ENCODE results near the gene RIPK3.
A peak's percentile ranks its signal among the peaks of the same experiment; 100 is the strongest.

RIPK3 gene

GRCh38 chr14:24300326-24300980 lies 39.3 kb downstream of the RIPK3 start:
- no peak for DNase-seq
- peaks cover 35 to 57% of the 10 kb centered on the region in 2 donors for H3K36me3 Mint-ChIP-seq

DNA sequence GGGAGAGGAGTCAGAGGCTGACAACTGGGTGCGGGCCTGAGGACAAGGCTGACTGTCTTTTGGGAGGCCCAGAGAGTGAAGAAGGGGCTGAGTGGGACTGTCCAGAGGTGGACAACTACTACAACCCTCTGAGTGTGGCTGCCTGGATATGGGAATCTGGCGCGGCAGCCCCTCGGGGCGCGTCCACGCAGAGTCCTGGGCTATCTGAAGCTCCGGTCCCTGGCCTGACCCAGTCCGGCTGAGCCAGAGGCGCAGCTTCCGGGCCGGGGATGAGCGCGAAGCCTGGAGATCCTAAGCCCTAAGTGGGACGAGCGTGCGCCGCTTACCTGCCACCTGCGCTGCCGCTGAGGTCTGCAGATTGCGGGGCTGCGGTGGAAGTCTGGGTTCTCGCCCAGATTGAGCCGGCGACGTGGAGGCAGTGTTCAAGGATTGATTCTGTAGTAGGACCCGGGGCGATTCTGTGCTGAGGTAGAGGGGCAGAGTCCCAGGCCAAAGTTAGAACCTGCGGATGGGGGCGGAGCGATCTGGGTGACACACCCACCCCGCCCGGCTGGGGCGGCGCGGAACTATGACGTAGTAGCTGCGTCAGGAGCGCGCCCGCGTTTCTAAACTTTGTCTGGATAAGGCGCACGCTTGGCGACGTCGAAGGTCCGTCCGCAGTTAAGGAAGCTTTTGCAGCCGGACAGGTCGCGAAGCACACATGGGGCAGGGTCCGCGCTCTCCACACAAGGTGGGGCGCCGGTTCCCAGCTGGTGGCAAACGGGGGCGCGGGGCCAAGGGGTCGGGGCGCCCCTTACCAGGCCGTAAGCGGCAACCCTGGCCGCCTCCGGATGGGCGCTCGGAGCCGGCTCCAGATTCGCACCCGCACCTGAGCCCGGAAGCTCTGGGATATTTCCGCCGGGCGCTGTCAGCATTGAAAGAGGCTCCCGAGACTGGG lies 40.3 kb downstream of the RIPK3 start, which contains the start of the genes DHRS1 and NOP9:
Gene DHRS1 (minus strand): TSS at position 526 of the 937 bp plus-strand sequence. CDS start 674 bp downstream, outside the sequence.
Gene NOP9 (plus strand): TSS at position 596 of the 937 bp plus-strand sequence. CDS start 105 bp downstream, at position 701.
- H3K27me3 Mint-ChIP-seq, result no peaks in the 10 kb centered on the region
- peak; percentile 87 for DNase-seq
- H3K36me3 Mint-ChIP-seq, result peaks cover 32 to 54% of the 10 kb centered on the region in 2 donors
- H3K9me3 Mint-ChIP-seq, result no peaks in the 10 kb centered on the region
- peak within 1 kb of the TSS; percentile 94 to 95 for H3K4me3 Mint-ChIP-seq
- peak; percentile 78 to 88 for ATAC-seq (replicated peaks)
- peak within 1 kb of the TSS; percentile 96 for H3K27ac Mint-ChIP-seq
- peaks cover 31 to 43% of the 10 kb centered on the region in 2 donors for H3K4me1 Mint-ChIP-seq

More at GRCh38 chr14:24300326-24300980, 39.3 kb downstream of the RIPK3 start:
- H3K27me3 Mint-ChIP-seq, result no peaks in the 10 kb centered on the region
- no peaks in the 10 kb centered on the region for H3K9me3 Mint-ChIP-seq
- peak overlapping the region; percentile 96 for H3K27ac Mint-ChIP-seq
- H3K4me1 Mint-ChIP-seq, result peaks cover 31 to 43% of the 10 kb centered on the region in 2 donors
- peak overlapping the region; percentile 94 to 95 for H3K4me3 Mint-ChIP-seq
- ATAC-seq (replicated peaks), result no peak

DNA sequence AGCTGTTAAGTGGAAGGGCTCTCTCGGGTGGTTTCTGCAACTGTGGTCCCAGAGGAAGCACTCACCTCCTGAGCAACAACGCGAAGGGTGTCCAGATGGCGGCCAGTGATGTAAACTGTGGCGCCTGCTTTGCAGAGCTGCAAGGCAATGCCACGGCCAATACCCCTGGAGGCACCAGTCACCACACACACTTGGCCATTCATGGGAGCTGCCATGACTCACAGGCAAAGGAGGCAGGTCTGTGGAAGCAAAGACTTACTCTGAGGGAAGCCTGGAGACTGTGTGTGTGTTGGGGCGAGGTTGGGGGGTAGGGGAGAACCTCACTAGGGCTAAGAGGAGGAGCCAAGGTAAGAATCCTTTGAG lies 40.9 kb downstream of the RIPK3 start:
- no peaks in the 10 kb centered on the region for H3K9me3 Mint-ChIP-seq
- peaks cover 31 to 43% of the 10 kb centered on the region in 2 donors for H3K4me1 Mint-ChIP-seq
- peak overlapping the region; percentile 96 for H3K27ac Mint-ChIP-seq
- H3K36me3 Mint-ChIP-seq, result peaks cover 31 to 52% of the 10 kb centered on the region in 2 donors
- ATAC-seq (replicated peaks) (peak in 1 of 2 donors; percentile 1), DNase-seq (no peak)
- H3K4me3 Mint-ChIP-seq, result peak overlapping the region; percentile 94 to 95
- H3K27me3 Mint-ChIP-seq, result no peaks in the 10 kb centered on the region

DNA sequence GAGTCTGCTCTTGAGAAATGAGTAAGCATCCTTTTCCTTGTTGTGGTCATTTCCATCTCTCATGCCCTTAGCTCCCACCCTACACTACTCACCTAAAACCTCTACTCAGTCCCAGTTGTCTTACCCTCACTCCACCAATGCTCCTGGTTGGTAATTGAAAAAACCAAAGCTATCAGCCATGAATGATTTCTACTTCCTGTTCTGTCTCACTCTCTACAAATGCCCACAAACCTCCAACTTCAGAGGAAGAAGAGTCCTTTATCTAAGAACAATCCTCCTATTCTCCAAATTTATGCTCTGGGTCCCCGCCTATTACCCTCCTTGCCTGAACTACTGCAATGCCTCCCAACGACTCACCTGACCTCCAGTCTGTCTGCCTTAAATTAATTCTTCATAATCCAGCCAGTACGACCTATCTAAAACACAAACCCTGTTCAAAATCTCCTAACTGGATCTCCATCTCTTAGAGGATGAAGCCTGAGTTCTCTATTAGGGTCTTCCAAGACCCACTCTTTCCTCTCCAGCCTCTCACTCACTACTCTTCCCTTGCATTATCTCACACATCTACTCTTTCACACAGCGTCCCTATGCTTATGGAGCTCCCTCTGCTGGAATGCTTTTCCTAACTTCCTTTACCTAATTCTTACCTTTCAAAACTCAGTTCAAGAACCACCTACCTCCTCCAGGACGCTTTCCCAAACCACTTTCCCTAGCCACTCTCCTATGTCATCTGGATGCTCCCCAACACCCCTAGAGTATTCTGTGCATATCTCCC lies 42.4 kb downstream of the RIPK3 start:
- Mint-ChIP-seq H3K36me3 (peaks cover 24 to 45% of the 10 kb centered on the region in 2 donors), H3K9me3 (no peaks in the 10 kb centered on the region), H3K27ac (peak overlapping the region; percentile 56), H3K27me3 (no peaks in the 10 kb centered on the region), H3K4me1 (peaks cover 31 to 43% of the 10 kb centered on the region in 2 donors), H3K4me3 (no peak overlapping the region)
- ATAC-seq (replicated peaks) (peak; percentile 12 to 22), DNase-seq (no peak)

DNA sequence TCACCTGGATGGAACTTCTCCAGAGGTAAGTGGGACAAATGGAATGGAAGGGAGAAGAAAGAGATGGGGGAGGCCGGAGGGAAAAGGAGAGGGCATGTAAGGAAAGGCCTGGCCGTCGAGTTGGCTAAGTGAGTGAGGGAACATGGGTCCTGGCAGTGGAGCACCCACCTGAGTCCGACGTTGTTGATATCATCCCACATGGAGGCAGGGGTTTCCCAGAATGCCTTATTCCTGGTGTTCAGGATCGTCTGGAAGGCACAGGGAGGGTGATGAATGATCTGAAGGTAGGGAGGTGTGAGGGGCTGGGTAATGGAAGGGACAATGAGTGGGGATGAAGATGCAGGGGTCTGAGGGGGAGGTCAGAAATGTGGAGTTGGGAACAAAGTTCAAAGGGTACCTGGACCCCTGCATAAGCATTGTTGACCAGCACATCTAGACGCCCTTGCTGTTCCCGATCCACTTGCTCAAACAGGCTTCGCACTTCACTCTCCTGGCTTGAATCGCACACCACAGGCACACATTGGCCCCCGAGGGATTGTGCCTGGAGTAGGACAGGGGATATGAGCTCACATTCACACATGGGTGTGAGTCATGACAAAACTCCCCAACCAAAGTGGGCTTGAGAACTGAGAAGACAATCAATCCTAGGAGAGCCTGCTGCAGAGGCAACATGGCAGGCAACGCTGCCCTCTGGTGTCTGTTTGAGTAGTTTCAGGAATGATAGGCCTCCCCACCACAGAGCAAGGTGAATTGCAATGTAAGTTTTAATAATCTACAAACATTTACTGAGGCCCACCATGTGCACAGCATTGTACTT lies 43.2 kb downstream of the RIPK3 start:
- peak; percentile 73 for DNase-seq
- Mint-ChIP-seq H3K27ac (peak overlapping the region; percentile 94), H3K9me3 (no peaks in the 10 kb centered on the region), H3K4me1 (peaks cover 34 to 50% of the 10 kb centered on the region in 2 donors), H3K36me3 (peaks cover 24 to 45% of the 10 kb centered on the region in 2 donors), H3K27me3 (no peaks in the 10 kb centered on the region), H3K4me3 (peak overlapping the region; percentile 15 to 37)
- peak; percentile 76 to 80 for ATAC-seq (replicated peaks)

- Mint-ChIP-seq H3K27ac (no peak overlapping the region), H3K27me3 (no peaks in the 10 kb centered on the region), H3K4me1 (peaks cover 33 to 51% of the 10 kb centered on the region in 2 donors), H3K36me3 (peaks cover 35 to 54% of the 10 kb centered on the region in 2 donors), H3K9me3 (no peaks in the 10 kb centered on the region), H3K4me3 (no peak overlapping the region)
- ATAC-seq (replicated peaks) (no peak), DNase-seq (no peak)
Measured at GRCh38 chr14:24293525-24293924, 46.3 kb downstream of the RIPK3 start.

- no peaks in the 10 kb centered on the region for H3K27me3 Mint-ChIP-seq
- DNase-seq, result no peak
- H3K9me3 Mint-ChIP-seq, result no peaks in the 10 kb centered on the region
- ATAC-seq (replicated peaks), result no peak
- no peak overlapping the region for H3K27ac Mint-ChIP-seq
- peaks cover 35 to 55% of the 10 kb centered on the region in 2 donors for H3K4me1 Mint-ChIP-seq
- peaks cover 35 to 63% of the 10 kb centered on the region in 2 donors for H3K36me3 Mint-ChIP-seq
- H3K4me3 Mint-ChIP-seq, result no peak overlapping the region
Measured at GRCh38 chr14:24292118-24292807, 47.5 kb downstream of the RIPK3 start.

- H3K27me3 Mint-ChIP-seq, result no peaks in the 10 kb centered on the region
- no peak overlapping the region for H3K27ac Mint-ChIP-seq
- no peak for ATAC-seq (replicated peaks)
- H3K4me3 Mint-ChIP-seq, result no peak overlapping the region
- DNase-seq, result no peak
- H3K4me1 Mint-ChIP-seq, result peaks cover 30 to 49% of the 10 kb centered on the region in 2 donors
- peaks cover 33 to 61% of the 10 kb centered on the region in 2 donors for H3K36me3 Mint-ChIP-seq
- H3K9me3 Mint-ChIP-seq, result no peaks in the 10 kb centered on the region
Measured at GRCh38 chr14:24291446-24292117, 48.2 kb downstream of the RIPK3 start.

- Mint-ChIP-seq H3K36me3 (peaks cover 29 to 53% of the 10 kb centered on the region in 2 donors), H3K9me3 (no peaks in the 10 kb centered on the region), H3K4me3 (no peak overlapping the region), H3K27ac (peak overlapping the region; percentile 53), H3K4me1 (peaks cover 22 to 40% of the 10 kb centered on the region in 2 donors), H3K27me3 (no peaks in the 10 kb centered on the region)
- no peak for ATAC-seq (replicated peaks)
- DNase-seq, result no peak
Measured at GRCh38 chr14:24290746-24291145, 49.0 kb downstream of the RIPK3 start.

DNA sequence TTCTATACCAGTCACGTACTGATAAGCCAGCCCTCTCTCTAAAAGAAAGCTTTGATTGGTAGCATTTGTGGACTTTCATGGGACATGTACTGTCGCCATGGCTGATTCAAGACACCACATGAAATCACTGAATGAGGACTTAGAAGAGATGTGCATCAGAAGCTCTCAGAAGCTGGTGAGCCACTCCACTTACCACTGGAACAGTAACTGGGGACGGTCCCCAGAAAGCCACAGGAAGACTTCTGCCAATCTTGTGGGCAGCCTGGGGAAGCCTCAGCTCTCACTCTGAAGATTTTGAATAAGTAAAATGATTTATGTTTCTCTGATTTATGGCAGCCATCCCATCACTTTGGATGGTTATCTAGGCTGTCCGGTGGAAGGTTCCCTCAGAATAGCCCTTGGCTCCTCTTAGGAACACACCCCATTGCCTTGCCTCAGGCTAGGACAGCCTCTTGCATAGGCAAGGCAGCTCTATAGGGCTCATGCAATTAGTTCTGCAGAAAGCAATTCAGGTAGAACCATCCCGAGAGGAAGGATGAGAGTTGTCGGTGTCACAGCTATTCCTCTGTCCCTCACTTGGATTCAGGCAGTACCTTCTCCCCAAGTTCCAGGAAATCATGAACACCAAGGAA lies 50.0 kb downstream of the RIPK3 start:
- Mint-ChIP-seq H3K27ac (no peak overlapping the region), H3K27me3 (no peaks in the 10 kb centered on the region), H3K4me1 (peaks cover 22 to 43% of the 10 kb centered on the region in 2 donors), H3K9me3 (no peaks in the 10 kb centered on the region), H3K4me3 (peak overlapping the region in 1 of 2 donors; percentile 53), H3K36me3 (peaks cover 27 to 45% of the 10 kb centered on the region in 2 donors)
- peak; percentile 57 for DNase-seq
- peak; percentile 99 to 100 for ATAC-seq (replicated peaks)

DNA sequence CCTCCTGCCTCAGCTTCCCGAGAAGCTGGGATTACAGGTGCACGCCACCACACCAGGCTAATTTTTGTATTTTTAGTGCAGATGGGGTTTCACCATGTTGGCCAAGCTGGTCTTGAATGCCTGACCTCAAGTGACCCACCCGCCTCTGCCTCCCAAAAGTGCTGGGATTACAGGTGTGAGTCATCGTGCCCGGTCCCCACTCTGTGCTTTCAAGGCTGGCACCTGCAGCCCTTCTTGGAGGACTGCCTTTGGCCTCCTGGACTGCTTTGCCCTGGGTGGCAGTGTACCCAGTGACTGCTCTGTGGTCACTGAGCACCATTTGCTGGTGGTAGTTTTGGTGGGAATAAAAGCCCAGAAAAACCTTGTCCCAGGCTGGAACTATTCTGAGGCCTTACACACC lies 52.8 kb downstream of the RIPK3 start:
- Mint-ChIP-seq H3K4me3 (no peak overlapping the region), H3K9me3 (no peaks in the 10 kb centered on the region), H3K36me3 (peaks cover 16 to 31% of the 10 kb centered on the region in 2 donors), H3K27me3 (no peaks in the 10 kb centered on the region), H3K27ac (no peak overlapping the region), H3K4me1 (peaks cover 25 to 51% of the 10 kb centered on the region in 2 donors)
- ATAC-seq (replicated peaks), result no peak
- DNase-seq, result no peak

Data from stimulated activated naive B cell treated with anti-CD40 and anti-IgM and Interleukin-4, amounts not matched to agents 10 μg/mL and 1 μg/mL and 100 μg/mL, for 72 hours (primary cell).